OCI-LY1 (cell line): Measurements from ENCODE around the gene ZDHHC18.

ENCODE experiments used
- H2AFZ ChIP-seq: fragments of 200-600 bp; sonication (generic), shearing (Covaris generic); 2 replicates; pipeline ENCODE4 v1.6.0; 2014; ENCODE audit warnings: antibody characterized with exemption, mild to moderate bottlenecking, low read length
- H3F3A ChIP-seq: fragments of 200-600 bp; sonication (generic), shearing (Covaris generic); 2 replicates; pipeline ENCODE4 v1.6.0; 2014; ENCODE audit warnings: mild to moderate bottlenecking, antibody characterized with exemption, low read length, moderate library complexity; ENCODE audit not compliant: insufficient read depth
- H3K27ac ChIP-seq: fragments of 200-600 bp; sonication (generic); 2 replicates; pipeline ENCODE4 v1.5.1; 2014; ENCODE audit warnings: low read length, mixed run types, mild to moderate bottlenecking, low read depth; ENCODE audit not compliant: poor library complexity, severe bottlenecking
- H3K27me3 ChIP-seq: fragments of 200-600 bp; sonication (generic); 2 replicates; pipeline ENCODE4 v1.6.0; 2014; ENCODE audit warnings: antibody characterized with exemption, mild to moderate bottlenecking, low read length, moderate library complexity; ENCODE audit not compliant: insufficient read depth
- H3K36me3 ChIP-seq: fragments of 200-600 bp; sonication (generic); 2 replicates; pipeline ENCODE4 v1.6.1; 2014; ENCODE audit warnings: mild to moderate bottlenecking, antibody characterized with exemption, low read length, moderate library complexity, mixed read lengths; ENCODE audit not compliant: insufficient read depth
- H3K4me1 ChIP-seq: fragments of 200-600 bp; sonication (generic); 2 replicates; pipeline ENCODE4 v1.5.1; 2014; ENCODE audit warnings: mild to moderate bottlenecking, low read length, moderate library complexity; ENCODE audit not compliant: insufficient read depth, severe bottlenecking
- H3K4me2 ChIP-seq: fragments of 200-600 bp; sonication (generic), shearing (Covaris generic); 2 replicates; pipeline ENCODE4 v1.6.1; 2014; ENCODE audit warnings: low read length
- H3K4me3 ChIP-seq: fragments of 200-600 bp; sonication (generic); 2 replicates; pipeline ENCODE4 v1.5.1; 2014; ENCODE audit warnings: low read length, low read depth, mild to moderate bottlenecking, mixed read lengths; ENCODE audit not compliant: poor library complexity, severe bottlenecking
- H3K79me2 ChIP-seq: fragments of 200-600 bp; shearing (Covaris generic); 2 replicates; pipeline ENCODE4 v1.6.1; 2016; ENCODE audit warnings: mixed run types, low read length, mixed read lengths; ENCODE audit not compliant: insufficient read depth
- H3K9ac ChIP-seq: fragments of 200-600 bp; sonication (generic), shearing (Covaris generic); 2 replicates; pipeline ENCODE4 v1.6.1; 2014; ENCODE audit warnings: mild to moderate bottlenecking, low read length, mixed read lengths
- H3K9me2 ChIP-seq: fragments of 200-600 bp; sonication (generic), shearing (Covaris generic); 2 replicates; pipeline ENCODE4 v1.6.1; 2014; ENCODE audit warnings: low read depth, mild to moderate bottlenecking, low read length, mixed read lengths
- H3K9me3 ChIP-seq: fragments of 200-600 bp; shearing (Covaris generic); 2 replicates; pipeline ENCODE4 v1.6.1; 2014; ENCODE audit warnings: low read length, mixed read lengths
- H4K20me1 ChIP-seq: fragments of 200-600 bp; sonication (generic), shearing (Covaris generic); 2 replicates; pipeline ENCODE4 v1.6.0; 2016; ENCODE audit warnings: mild to moderate bottlenecking, low read length; ENCODE audit not compliant: insufficient read depth
- EZH2 ChIP-seq: fragments of 200-600 bp; sonication (generic), shearing (Covaris generic); IDR thresholded peaks from 2 replicates; pipeline ENCODE4 v1.8.0; 2017; ENCODE audit warnings: borderline replicate concordance, mixed run types, mild to moderate bottlenecking, antibody characterized with exemption, low read length, moderate library complexity, mixed read lengths
- TF ChIP-seq, protein P1 (sequence below): fragments of 200-600 bp; sonication (generic), shearing (Covaris generic); IDR thresholded peaks from 2 replicates; pipeline ENCODE4 v1.5.1; 2017; ENCODE audit warnings: mild to moderate bottlenecking, antibody characterized with exemption, low read length, moderate library complexity, mixed read lengths

The ZDHHC18 gene

DNA sequence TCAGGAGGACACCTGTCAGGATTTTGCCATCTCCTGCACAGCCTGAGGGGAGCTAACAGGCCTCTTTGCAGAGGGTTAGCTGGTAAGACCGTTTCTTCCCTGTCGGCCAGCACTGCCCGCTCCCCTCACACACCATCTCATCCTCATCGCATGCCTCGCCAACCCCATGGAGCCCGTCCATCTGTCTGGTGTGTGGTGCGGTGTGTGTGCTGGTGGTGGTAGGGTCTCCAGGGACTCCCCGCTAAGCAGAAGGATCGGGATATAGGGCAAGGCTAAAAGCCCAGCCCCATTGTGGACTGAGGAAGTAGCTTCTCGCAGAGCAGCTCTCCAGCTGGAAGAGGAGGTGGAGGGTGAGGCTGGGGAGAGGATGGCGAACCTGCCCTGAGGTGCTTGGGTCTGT is 29.7 kb downstream of the ZDHHC18 start:
- Histone ChIP-seq H3K27ac (no peak overlapping the region), H3K9me2 (no peaks in the 10 kb centered on the region), H3K9ac (no peak overlapping the region), H3K4me1 (no peaks in the 10 kb centered on the region), H3K4me2 (no peak overlapping the region), H3F3A (no peaks in the 10 kb centered on the region), H3K36me3 (peaks cover 31% of the 10 kb centered on the region; the same call in 1 of the 2 replicates), H4K20me1 (no peaks in the 10 kb centered on the region), H3K27me3 (no peaks in the 10 kb centered on the region), H3K79me2 (no peaks in the 10 kb centered on the region), H2AFZ (no peak overlapping the region), H3K9me3 (no peaks in the 10 kb centered on the region), H3K4me3 (no peak overlapping the region)
- no peak for TF ChIP-seq EZH2
- TF ChIP-seq, protein P1, sequence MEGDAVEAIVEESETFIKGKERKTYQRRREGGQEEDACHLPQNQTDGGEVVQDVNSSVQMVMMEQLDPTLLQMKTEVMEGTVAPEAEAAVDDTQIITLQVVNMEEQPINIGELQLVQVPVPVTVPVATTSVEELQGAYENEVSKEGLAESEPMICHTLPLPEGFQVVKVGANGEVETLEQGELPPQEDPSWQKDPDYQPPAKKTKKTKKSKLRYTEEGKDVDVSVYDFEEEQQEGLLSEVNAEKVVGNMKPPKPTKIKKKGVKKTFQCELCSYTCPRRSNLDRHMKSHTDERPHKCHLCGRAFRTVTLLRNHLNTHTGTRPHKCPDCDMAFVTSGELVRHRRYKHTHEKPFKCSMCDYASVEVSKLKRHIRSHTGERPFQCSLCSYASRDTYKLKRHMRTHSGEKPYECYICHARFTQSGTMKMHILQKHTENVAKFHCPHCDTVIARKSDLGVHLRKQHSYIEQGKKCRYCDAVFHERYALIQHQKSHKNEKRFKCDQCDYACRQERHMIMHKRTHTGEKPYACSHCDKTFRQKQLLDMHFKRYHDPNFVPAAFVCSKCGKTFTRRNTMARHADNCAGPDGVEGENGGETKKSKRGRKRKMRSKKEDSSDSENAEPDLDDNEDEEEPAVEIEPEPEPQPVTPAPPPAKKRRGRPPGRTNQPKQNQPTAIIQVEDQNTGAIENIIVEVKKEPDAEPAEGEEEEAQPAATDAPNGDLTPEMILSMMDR, result no peak

- Histone ChIP-seq H3K27me3 (no peaks in the 10 kb centered on the region), H3K4me1 (no peaks in the 10 kb centered on the region), H3K4me2 (no peak overlapping the region), H2AFZ (no peak overlapping the region), H3K79me2 (no peaks in the 10 kb centered on the region), H3K36me3 (peaks cover 24% of the 10 kb centered on the region; the same call in 1 of the 2 replicates), H3F3A (no peaks in the 10 kb centered on the region), H3K9me3 (no peaks in the 10 kb centered on the region), H3K9me2 (no peaks in the 10 kb centered on the region), H3K9ac (no peak overlapping the region), H3K27ac (no peak overlapping the region), H3K4me3 (no peak overlapping the region), H4K20me1 (no peaks in the 10 kb centered on the region)
- TF ChIP-seq EZH2, result no peak
Observed at GRCh38 chr1:26856604-26857469, 30.3 kb downstream of the ZDHHC18 start.

GRCh38 chr1:26857473-26858060 is 31.1 kb downstream of the ZDHHC18 start:
- TF ChIP-seq, protein P1, result no peak
- TF ChIP-seq EZH2, result no peak
- Histone ChIP-seq H3K79me2 (no peaks in the 10 kb centered on the region), H3K4me3 (no peak overlapping the region), H4K20me1 (no peaks in the 10 kb centered on the region), H3K27ac (no peak overlapping the region), H3K9me3 (no peaks in the 10 kb centered on the region), H3K9me2 (no peaks in the 10 kb centered on the region), H3F3A (no peaks in the 10 kb centered on the region), H3K27me3 (no peaks in the 10 kb centered on the region), H3K4me2 (no peak overlapping the region), H3K9ac (no peak overlapping the region), H3K4me1 (peaks cover 2% of the 10 kb centered on the region), H3K36me3 (peaks cover 17% of the 10 kb centered on the region; the same call in 1 of the 2 replicates), H2AFZ (no peak overlapping the region)
